BLaER1 treated with 17β-estradiol and CSF1 and Interleukin-3, amounts not matched to agents 10 nM and 100 nM (cell line): ENCODE data around the gene PEX10.
"Not testable (repeated sequence)": the region's sequence is repeated elsewhere in the genome, so short reads cannot be mapped to it uniquely, and the experiment has no call there.

Source experiments
- H3K27ac ChIP-seq, 11 experiments: shearing (Covaris generic); formaldehyde crosslinking; 2 replicates each; pipeline ENCODE4 v1.8.1; 2022
- H3K27me3 ChIP-seq, 11 experiments: shearing (Covaris generic); formaldehyde crosslinking; 2 replicates each; pipeline ENCODE4 v1.8.1; 2022
- H3K36me3 ChIP-seq, 11 experiments: shearing (Covaris generic); formaldehyde crosslinking; 2 replicates each; pipeline ENCODE4 v1.8.1; 2022
- H3K4me1 ChIP-seq, 10 experiments: shearing (Covaris generic); formaldehyde crosslinking; 2 replicates each; pipeline ENCODE4 v1.8.1; 2022
- H3K4me2 ChIP-seq, 11 experiments: shearing (Covaris generic); formaldehyde crosslinking; 2 replicates each; pipeline ENCODE4 v1.8.1; 2022
- H3K4me3 ChIP-seq, 10 experiments: shearing (Covaris generic); formaldehyde crosslinking; 2 replicates each; pipeline ENCODE4 v1.8.1; 2022
- H3K9ac ChIP-seq, 11 experiments: shearing (Covaris generic); formaldehyde crosslinking; 2 replicates each; pipeline ENCODE4 v1.8.1; 2022
- H3K9me3 ChIP-seq, 11 experiments: shearing (Covaris generic); formaldehyde crosslinking; replicated peaks in 1 of 11; 2 replicates each; pipeline ENCODE4 v1.8.1; 2022
- H4K20me1 ChIP-seq, 11 experiments: shearing (Covaris generic); formaldehyde crosslinking; 2 replicates each; pipeline ENCODE4 v1.8.1; 2022
- Cebpa-rat ChIP-seq, 11 experiments: shearing (Covaris generic); IDR thresholded peaks; 2 replicates each; pipeline ENCODE4 v1.8.1; 2022

The PEX10 gene

GRCh38 chr1:2441746-2442145 lies 29.4 kb upstream of the PEX10 start:
- Histone ChIP-seq H3K27me3 (peaks cover 37 to 54% (median 49%) of the 10 kb centered on the region in 11 experiments), H4K20me1 (peaks cover 0 to 68% (median 17%) of the 10 kb centered on the region in 11 experiments; a peak in 12 of 22 replicates), H3K9me3 (peaks cover 7 to 13% (median 10%) of the 10 kb centered on the region in 11 experiments), H3K27ac (no peak overlapping the region), H3K4me1 (peaks cover 29 to 100% (median 97%) of the 10 kb centered on the region in 10 experiments), H3K4me2 (peak overlapping the region in 8 of 11 experiments; percentile 15 to 99 (median 94); a peak in 14 of 22 replicates), H3K4me3 (no peak overlapping the region), H3K36me3 (no peaks in the 10 kb centered on the region), H3K9ac (no peak overlapping the region)
- no peak for TF ChIP-seq Cebpa-rat (IDR thresholded peaks at IDR 0.05)

GRCh38 chr1:2440346-2440745 lies 28.0 kb upstream of the PEX10 start:
- H3K27ac ChIP-seq, H3K36me3 ChIP-seq, H3K9ac ChIP-seq: not testable (repeated sequence)
- Histone ChIP-seq H3K9me3 (peaks cover 7 to 13% (median 10%) of the 10 kb centered on the region in 11 experiments), H3K4me2 (peak overlapping the region in 6 of 11 experiments; percentile 84 to 99 (median 94); a peak in 12 of 22 replicates), H3K4me3 (0 out of 20 replicates have a peak overlapping the region, but pooled peaks of 1 of the 10 experiments have one; percentile 31), H3K4me1 (peaks cover 18 to 94% (median 90%) of the 10 kb centered on the region in 10 experiments; a peak in 19 of 20 replicates), H4K20me1 (peaks cover 0 to 63% (median 17%) of the 10 kb centered on the region in 11 experiments; a peak in 12 of 22 replicates), H3K27me3 (peaks cover 37 to 44% (median 40%) of the 10 kb centered on the region in 11 experiments)

- Histone ChIP-seq H3K27me3 (peaks cover 30 to 44% (median 36%) of the 10 kb centered on the region in 11 experiments), H3K4me2 (peak overlapping the region in 10 of 11 experiments; percentile 26 to 92 (median 83); a peak in 18 of 22 replicates)
These were observed 27.0 kb upstream of the PEX10 start for GRCh38 chr1:2439369-2439768.

GRCh38 chr1:2438641-2439040 lies 26.3 kb upstream of the PEX10 start:
- H3K36me3 ChIP-seq: no peaks in the 10 kb centered on the region
- peaks cover 7 to 13% (median 10%) of the 10 kb centered on the region in 11 experiments for H3K9me3 ChIP-seq
- peaks cover 0 to 66% (median 11%) of the 10 kb centered on the region in 11 experiments; a peak in 12 of 22 replicates for H4K20me1 ChIP-seq
- H3K27ac ChIP-seq: peak overlapping the region in 2 of 11 experiments; percentile 35 to 50; a peak in 1 of 22 replicates
- no peak for TF ChIP-seq Cebpa-rat (IDR thresholded peaks at IDR 0.05)
- no peak overlapping the region for H3K4me3 ChIP-seq
- peak overlapping the region; percentile 19 to 92 (median 82); a peak in 19 of 22 replicates for H3K4me2 ChIP-seq
- H3K9ac ChIP-seq: peak overlapping the region in 5 of 11 experiments; percentile 11 to 32 (median 19); a peak in 4 of 22 replicates
- peaks cover 12 to 94% (median 83%) of the 10 kb centered on the region in 10 experiments; a peak in 19 of 20 replicates for H3K4me1 ChIP-seq
- peaks cover 30 to 44% (median 36%) of the 10 kb centered on the region in 11 experiments for H3K27me3 ChIP-seq

More at GRCh38 chr1:2439369-2439768, 27.0 kb upstream of the PEX10 start:
- H3K4me1 ChIP-seq: peaks cover 18 to 94% (median 87%) of the 10 kb centered on the region in 10 experiments; a peak in 19 of 20 replicates
- TF ChIP-seq Cebpa-rat (IDR thresholded peaks at IDR 0.05): no peak
- H3K4me3 ChIP-seq: no peak overlapping the region
- H3K9ac ChIP-seq: peak overlapping the region in 1 of 11 experiments; percentile 22; a peak in 2 of 22 replicates
- peaks cover 7 to 13% (median 10%) of the 10 kb centered on the region in 11 experiments for H3K9me3 ChIP-seq
- peaks cover 0 to 66% (median 17%) of the 10 kb centered on the region in 11 experiments; a peak in 12 of 22 replicates for H4K20me1 ChIP-seq
- H3K36me3 ChIP-seq: no peaks in the 10 kb centered on the region
- H3K27ac ChIP-seq: no peak overlapping the region

GRCh38 chr1:2438038-2438437 lies 25.7 kb upstream of the PEX10 start:
- Histone ChIP-seq H3K4me2 (peak overlapping the region; percentile 19 to 92 (median 82); a peak in 19 of 22 replicates), H3K4me3 (no peak overlapping the region), H3K27ac (peak overlapping the region in 3 of 11 experiments; percentile 25 to 50 (median 35); a peak in 3 of 22 replicates), H3K27me3 (peaks cover 28 to 44% (median 36%) of the 10 kb centered on the region in 11 experiments), H3K9ac (peak overlapping the region in 5 of 11 experiments; percentile 11 to 32 (median 19); a peak in 6 of 22 replicates), H3K36me3 (no peaks in the 10 kb centered on the region), H3K4me1 (peaks cover 6 to 92% (median 78%) of the 10 kb centered on the region in 10 experiments; a peak in 19 of 20 replicates), H3K9me3 (peaks cover 7 to 13% (median 10%) of the 10 kb centered on the region in 11 experiments), H4K20me1 (peaks cover 0 to 66% (median 7%) of the 10 kb centered on the region in 11 experiments; a peak in 12 of 22 replicates)
- no peak for TF ChIP-seq Cebpa-rat (IDR thresholded peaks at IDR 0.05)

GRCh38 chr1:2437617-2438016 lies 25.3 kb upstream of the PEX10 start:
- Histone ChIP-seq H4K20me1 (peaks cover 0 to 66% (median 2%) of the 10 kb centered on the region in 11 experiments; a peak in 11 of 22 replicates), H3K27me3 (peaks cover 26 to 44% (median 36%) of the 10 kb centered on the region in 11 experiments), H3K4me2 (peak overlapping the region in 8 of 11 experiments; percentile 74 to 92 (median 86); a peak in 16 of 22 replicates), H3K27ac (0 out of 22 replicates have a peak overlapping the region, but pooled peaks of 1 of the 11 experiments have one; percentile 35), H3K4me3 (no peak overlapping the region), H3K9ac (peak overlapping the region in 3 of 11 experiments; percentile 18 to 32 (median 19); a peak in 2 of 22 replicates), H3K36me3 (no peaks in the 10 kb centered on the region), H3K4me1 (peaks cover 4 to 92% (median 78%) of the 10 kb centered on the region in 10 experiments; a peak in 19 of 20 replicates), H3K9me3 (peaks cover 7 to 13% (median 10%) of the 10 kb centered on the region in 11 experiments)
- no peak for TF ChIP-seq Cebpa-rat (IDR thresholded peaks at IDR 0.05)

GRCh38 chr1:2436876-2437275 lies 24.5 kb upstream of the PEX10 start:
- Histone ChIP-seq H3K4me1 (peaks cover 4 to 92% (median 78%) of the 10 kb centered on the region in 10 experiments; a peak in 19 of 20 replicates), H4K20me1 (peaks cover 0 to 63% (median 0%) of the 10 kb centered on the region in 11 experiments; a peak in 6 of 22 replicates), H3K4me3 (no peak overlapping the region), H3K4me2 (peak overlapping the region in 8 of 11 experiments; percentile 13 to 92 (median 84); a peak in 13 of 22 replicates), H3K9ac (0 out of 22 replicates have a peak overlapping the region, but pooled peaks of 1 of the 11 experiments have one; percentile 18), H3K9me3 (peaks cover 7 to 13% (median 10%) of the 10 kb centered on the region in 11 experiments), H3K27ac (no peak overlapping the region), H3K36me3 (no peaks in the 10 kb centered on the region), H3K27me3 (peaks cover 19 to 39% (median 29%) of the 10 kb centered on the region in 11 experiments)
- TF ChIP-seq Cebpa-rat (IDR thresholded peaks at IDR 0.05): no peak

- H3K36me3 ChIP-seq: no peaks in the 10 kb centered on the region
- H3K9ac ChIP-seq: no peak overlapping the region
- H3K27ac ChIP-seq: peak overlapping the region in 1 of 11 experiments; percentile 9; a peak in 1 of 22 replicates
- H4K20me1 ChIP-seq: peaks cover 0 to 57% (median 0%) of the 10 kb centered on the region in 11 experiments; a peak in 6 of 22 replicates
- TF ChIP-seq Cebpa-rat (IDR thresholded peaks at IDR 0.05): no peak
- peak overlapping the region in 7 of 11 experiments; percentile 6 to 92 (median 43); a peak in 11 of 22 replicates for H3K4me2 ChIP-seq
- H3K27me3 ChIP-seq: peaks cover 15 to 33% (median 23%) of the 10 kb centered on the region in 11 experiments; a peak in 18 of 22 replicates
- H3K4me1 ChIP-seq: peaks cover 4 to 92% (median 78%) of the 10 kb centered on the region in 10 experiments; a peak in 19 of 20 replicates
- peaks cover 7 to 12% (median 9%) of the 10 kb centered on the region in 11 experiments for H3K9me3 ChIP-seq
- no peak overlapping the region for H3K4me3 ChIP-seq
These were observed 23.5 kb upstream of the PEX10 start for GRCh38 chr1:2435746-2436355.
